Calu3 (cell line): ENCODE results near the gene GRIA3. TPM values are rescaled to one million over a fixed set of nuclear protein-coding genes. Genes with fewer than 3 reads are reported as not detected.

ENCODE experiments used
- BruUV-seq: library from RNA; stranded (reverse); fragments of 400-500 nt; replicated peaks from 2 replicates; lab custom pipeline; 2021; lab: Mats Ljungman, UMichigan
- CTCF ChIA-PET: fragments of 300-600 bp; sonication (Branson Sonifier 250); formaldehyde crosslinking; loops from one replicate; lab custom pipeline; 2022; ENCODE audit warnings: antibody characterized with exemption; lab: Charles Lee
- DNase-seq: peaks from one replicate; pipeline ENCODE4 v3.0.0; 2022
- H3K27ac Mint-ChIP-seq: one replicate; pipeline ENCODE4 v1.8.0; 2022; ENCODE audit warnings: mixed read lengths; ENCODE audit not compliant: unreplicated experiment
- H3K27me3 Mint-ChIP-seq: one replicate; pipeline ENCODE4 v1.8.0; 2022; ENCODE audit warnings: mixed read lengths; ENCODE audit not compliant: unreplicated experiment
- H3K36me3 Mint-ChIP-seq: one replicate; pipeline ENCODE4 v1.8.0; 2022; ENCODE audit warnings: mild to moderate bottlenecking, moderate library complexity, mixed read lengths; ENCODE audit not compliant: insufficient read depth, unreplicated experiment
- H3K4me1 Mint-ChIP-seq: one replicate; pipeline ENCODE4 v1.8.0; 2022; ENCODE audit warnings: mild to moderate bottlenecking, low read depth, mixed read lengths; ENCODE audit not compliant: unreplicated experiment
- H3K4me3 Mint-ChIP-seq: one replicate; pipeline ENCODE4 v1.8.0; 2022; ENCODE audit warnings: mild to moderate bottlenecking, low read depth, moderate library complexity, mixed read lengths; ENCODE audit not compliant: unreplicated experiment
- H3K9me3 Mint-ChIP-seq: one replicate; pipeline ENCODE4 v1.8.0; 2022; ENCODE audit warnings: low read depth, mixed read lengths; ENCODE audit not compliant: unreplicated experiment
- CTCF ChIP-seq: fragments of 200-600 bp; IDR thresholded peaks from one replicate; pipeline ENCODE4 v1.8.0; 2022; ENCODE audit warnings: antibody characterized with exemption; ENCODE audit not compliant: unreplicated experiment
- intact Hi-C: fragments of 100-400 bp; cut with micrococcal nuclease; formaldehyde crosslinking; loops from one replicate; pipeline ENCODE4 v1.10.0; 2022; ENCODE audit not compliant: unreplicated experiment
- total RNA-seq: library from RNA; stranded (reverse); gene quantifications from 2 replicates; pipeline ENCODE4 v1.2.3, GENCODE V29; 2022

Gene GRIA3
- total RNA-seq, 1 experiment from 2014 or later = not detected

GRCh38 chrX:123442764-123443163 lies 258.7 kb downstream of the GRIA3 start:
- TF ChIP-seq CTCF = no peak
- no TSS peak for BruUV-seq

GRCh38 chrX:123447506-123447905 lies 263.4 kb downstream of the GRIA3 start:
- H3K4me3 Mint-ChIP-seq = no peak overlapping the region
- no peak overlapping the region for H3K27ac Mint-ChIP-seq
- no peaks in the 10 kb centered on the region for H3K4me1 Mint-ChIP-seq
- H3K27me3 Mint-ChIP-seq = no peaks in the 10 kb centered on the region
- H3K36me3 Mint-ChIP-seq = no peaks in the 10 kb centered on the region
- H3K9me3 Mint-ChIP-seq = no peaks in the 10 kb centered on the region
- no TSS peak for BruUV-seq
- CTCF ChIA-PET = no interaction called here
- intact Hi-C loops = no loop called here
- TF ChIP-seq CTCF = no peak
- no peak for DNase-seq

More at GRCh38 chrX:123442764-123443163, 258.7 kb downstream of the GRIA3 start:
- H3K4me3 Mint-ChIP-seq = no peak overlapping the region
- H3K27ac Mint-ChIP-seq = no peak overlapping the region
- no peaks in the 10 kb centered on the region for H3K27me3 Mint-ChIP-seq
- CTCF ChIA-PET = no interaction called here
- H3K9me3 Mint-ChIP-seq = no peaks in the 10 kb centered on the region
- no peak for DNase-seq
- no peaks in the 10 kb centered on the region for H3K36me3 Mint-ChIP-seq
- intact Hi-C loops = no loop called here
- H3K4me1 Mint-ChIP-seq = no peaks in the 10 kb centered on the region

GRCh38 chrX:123449335-123449734 lies 265.3 kb downstream of the GRIA3 start:
- no TSS peak for BruUV-seq
- intact Hi-C loops = no loop called here
- Mint-ChIP-seq H3K27me3 (no peaks in the 10 kb centered on the region), H3K9me3 (no peaks in the 10 kb centered on the region), H3K4me1 (no peaks in the 10 kb centered on the region), H3K36me3 (no peaks in the 10 kb centered on the region), H3K27ac (no peak overlapping the region), H3K4me3 (no peak overlapping the region)
- no peak for DNase-seq
- TF ChIP-seq CTCF = no peak
- CTCF ChIA-PET = no interaction called here

- no peak overlapping the region for H3K27ac Mint-ChIP-seq
- H3K36me3 Mint-ChIP-seq = no peaks in the 10 kb centered on the region
- BruUV-seq = no TSS peak
- peak; percentile 11 for DNase-seq
- CTCF ChIA-PET = interaction anchor here (0.6 to 1.2 kb wide), 3 partner anchors 198 to 327 kb away, joined by 3 to 5 read pairs (median 4); no protein-coding TSS in a partner anchor
- no peaks in the 10 kb centered on the region for H3K4me1 Mint-ChIP-seq
- H3K4me3 Mint-ChIP-seq = no peak overlapping the region
- TF ChIP-seq CTCF = no peak
- H3K9me3 Mint-ChIP-seq = no peaks in the 10 kb centered on the region
- no peaks in the 10 kb centered on the region for H3K27me3 Mint-ChIP-seq
- intact Hi-C loops = no loop called here
Observed at GRCh38 chrX:123450222-123450621, 266.1 kb downstream of the GRIA3 start.
